GM18868 (cell line): ENCODE measurements around the gene DNTTIP2.
"Not testable (repeated sequence)": the region's sequence is repeated elsewhere in the genome, so short reads cannot be mapped to it uniquely, and the experiment has no call there.

ENCODE experiments used
- ATAC-seq: cut with Tn5 transposase; IDR thresholded peaks from one replicate; pipeline ENCODE4 v1.9.1; 2021; ENCODE audit warnings: mild to moderate bottlenecking, moderate library complexity; ENCODE audit not compliant: unreplicated experiment

The DNTTIP2 gene

GRCh38 chr1:93878889-93879586 lies at the start of gene DNTTIP2:
Gene DNTTIP2, minus strand, starts transcription at chr1:93879206. Its CDS starts 58 bp downstream, at chr1:93879148.
- peak; percentile 97 for ATAC-seq

GRCh38 chr1:93925206-93925605 lies 46.2 kb upstream of the DNTTIP2 start:
- ATAC-seq = no peak

- ATAC-seq = no peak
These were observed 40.8 kb upstream of the DNTTIP2 start for GRCh38 chr1:93919780-93920179.

DNA sequence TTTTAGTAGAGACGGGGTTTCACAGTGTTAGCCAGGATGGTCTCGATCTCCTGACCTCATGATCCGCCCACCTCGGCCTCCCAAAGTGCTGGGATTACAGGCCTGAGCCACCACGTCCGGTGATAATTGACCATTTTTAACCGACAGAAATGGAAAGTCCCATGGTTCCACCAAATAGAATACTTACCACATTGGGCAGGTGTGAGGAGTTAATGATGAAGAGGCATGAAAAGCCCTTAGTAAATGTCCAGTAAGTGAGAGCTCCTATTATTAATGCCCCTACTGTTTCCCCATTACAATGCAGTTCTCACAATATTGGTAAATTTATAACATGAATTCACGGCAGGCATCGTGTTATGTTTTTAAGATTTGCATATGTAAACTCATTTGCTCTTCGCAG lies 38.3 kb upstream of the DNTTIP2 start:
- no peak for ATAC-seq

- ATAC-seq = not testable (repeated sequence)
These were observed 31.9 kb upstream of the DNTTIP2 start for GRCh38 chr1:93910880-93911279.

DNA sequence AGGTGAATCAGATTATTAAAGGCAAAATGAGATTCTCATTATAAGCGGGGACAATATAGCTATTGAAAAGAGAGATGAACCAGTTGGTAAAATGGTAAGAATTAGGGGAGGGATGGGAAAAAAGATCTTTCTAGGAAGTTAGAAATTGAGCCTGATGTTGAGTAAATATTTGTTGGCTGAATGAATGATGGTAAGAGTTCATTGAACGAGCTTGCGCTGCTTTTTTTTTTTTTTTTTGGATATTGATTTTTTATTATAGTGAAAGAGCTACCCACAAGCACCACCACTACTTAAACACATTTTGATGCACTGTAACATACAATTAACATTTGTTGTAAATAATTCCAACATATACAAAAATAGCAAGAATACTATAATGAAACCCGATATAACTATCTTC lies 31.3 kb upstream of the DNTTIP2 start:
- ATAC-seq = no peak

- peak; percentile 94 for ATAC-seq
These were observed 30.4 kb upstream of the DNTTIP2 start, which contains the start of gene GCLM for GRCh38 chr1:93909146-93910050. Gene GCLM, minus strand, starts transcription at chr1:93909430. Its CDS starts 267 bp downstream, at chr1:93909163.

- peak; percentile 30 for ATAC-seq
These were observed 29.6 kb upstream of the DNTTIP2 start for GRCh38 chr1:93908394-93909145.

DNA sequence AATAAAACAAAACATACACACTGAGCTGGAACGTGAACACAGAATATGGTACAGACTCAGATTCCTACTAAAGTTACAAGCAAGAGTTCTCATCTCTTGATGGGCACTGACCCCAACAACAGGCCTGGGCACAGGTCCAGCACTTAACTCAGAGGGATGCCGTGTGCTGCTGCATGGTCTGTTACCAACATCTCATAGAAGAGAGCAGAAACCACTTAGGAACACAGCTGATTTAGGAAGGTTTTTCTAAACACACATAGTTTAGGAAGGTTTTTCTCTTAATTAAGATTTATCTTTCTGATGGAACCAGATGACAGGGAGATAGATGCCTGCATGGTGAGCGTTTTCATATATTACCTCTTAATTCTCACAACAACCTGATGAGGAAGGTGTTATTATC lies 28.7 kb upstream of the DNTTIP2 start:
- ATAC-seq = no peak

GRCh38 chr1:93906480-93906879 lies 27.5 kb upstream of the DNTTIP2 start:
- no peak for ATAC-seq

DNA sequence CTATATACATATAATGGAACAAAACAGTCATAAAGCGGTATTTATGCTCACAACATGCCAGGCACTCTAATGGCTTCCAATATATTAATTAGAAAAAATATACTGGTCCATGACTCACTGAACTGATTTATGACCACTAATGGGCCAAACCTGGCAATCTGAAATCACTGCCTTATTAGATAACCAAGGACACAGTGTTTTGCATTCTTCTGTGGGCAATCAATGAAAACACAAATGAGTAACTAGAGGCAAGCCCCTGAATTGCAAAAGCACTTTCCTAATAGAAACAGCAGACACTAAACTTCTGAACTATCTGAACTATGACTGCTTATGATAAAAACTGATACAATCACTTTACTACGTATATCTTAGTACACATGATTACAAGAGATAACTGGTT lies 26.7 kb upstream of the DNTTIP2 start:
- no peak for ATAC-seq

GRCh38 chr1:93905051-93905450 lies 26.0 kb upstream of the DNTTIP2 start:
- ATAC-seq = no peak

DNA sequence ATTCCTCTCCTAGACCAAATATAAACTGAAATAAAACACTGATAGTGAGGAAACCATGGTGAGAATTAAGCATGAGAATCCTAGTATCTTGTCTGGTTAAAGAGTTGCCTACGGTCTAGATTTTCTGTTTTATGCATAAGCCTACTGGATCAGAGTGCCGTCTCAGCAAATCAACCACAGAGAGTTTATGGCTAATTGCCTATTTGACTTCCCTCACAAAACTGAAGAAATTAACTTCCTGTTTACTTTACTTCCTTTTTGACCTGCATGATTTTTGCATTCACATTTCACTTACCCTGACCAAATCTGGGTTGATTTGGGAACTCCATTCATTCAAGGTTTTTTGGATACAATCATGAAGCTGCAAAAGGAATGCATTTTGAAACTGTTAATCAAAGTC lies 25.2 kb upstream of the DNTTIP2 start:
- no peak for ATAC-seq

GRCh38 chr1:93900723-93901504 lies 21.9 kb upstream of the DNTTIP2 start:
- ATAC-seq = no peak

DNA sequence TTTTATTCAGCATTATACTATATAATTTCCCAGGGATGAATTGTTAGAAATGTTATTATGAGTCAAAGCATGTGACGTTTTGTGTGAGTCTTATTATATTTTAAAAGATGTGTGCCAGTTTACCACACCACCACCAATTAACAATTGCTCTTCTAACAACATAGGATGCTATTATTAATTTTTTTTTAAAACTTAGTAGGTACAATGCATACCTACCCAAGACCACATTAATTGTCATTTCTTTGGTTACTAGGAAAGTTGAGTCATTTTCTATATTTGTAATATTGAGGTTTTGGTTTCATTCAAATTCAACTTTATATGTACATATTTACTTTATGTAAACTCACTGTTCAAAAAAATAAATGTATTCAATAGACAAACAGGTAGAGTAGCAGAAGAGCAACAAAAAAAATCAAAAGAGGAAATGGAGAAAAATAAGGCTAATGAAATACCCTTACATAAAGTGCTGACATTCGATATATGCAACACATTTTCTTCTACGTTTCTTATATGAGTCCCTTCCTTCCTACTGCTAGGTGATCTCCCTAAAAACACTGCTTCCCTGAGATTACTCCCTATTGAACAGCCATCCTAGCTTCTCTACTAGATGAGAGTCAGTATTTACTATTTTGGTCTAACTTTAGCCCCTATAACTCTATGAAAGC lies 20.7 kb upstream of the DNTTIP2 start:
- no peak for ATAC-seq

DNA sequence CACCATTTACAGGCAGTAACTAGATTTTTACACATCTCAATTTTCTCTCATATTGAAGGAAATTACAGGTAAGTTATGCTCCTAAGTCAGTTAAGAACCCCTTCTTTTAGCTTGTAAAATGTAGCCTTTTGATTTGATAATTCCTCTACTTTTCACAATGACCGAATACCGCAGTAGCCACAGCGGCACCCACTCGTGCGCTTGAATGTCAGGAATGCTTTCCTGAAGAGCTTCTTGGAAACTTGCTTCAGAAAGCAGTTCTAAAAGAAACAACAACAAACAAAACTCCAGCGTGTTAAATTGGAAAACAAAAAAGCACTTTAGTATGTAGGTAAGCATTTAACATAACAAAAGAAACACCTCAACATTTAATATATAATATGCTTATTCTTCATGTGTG lies 9.9 kb upstream of the DNTTIP2 start:
- no peak for ATAC-seq

GRCh38 chr1:93882269-93882668 lies 3.3 kb upstream of the DNTTIP2 start:
- ATAC-seq = no peak

DNA sequence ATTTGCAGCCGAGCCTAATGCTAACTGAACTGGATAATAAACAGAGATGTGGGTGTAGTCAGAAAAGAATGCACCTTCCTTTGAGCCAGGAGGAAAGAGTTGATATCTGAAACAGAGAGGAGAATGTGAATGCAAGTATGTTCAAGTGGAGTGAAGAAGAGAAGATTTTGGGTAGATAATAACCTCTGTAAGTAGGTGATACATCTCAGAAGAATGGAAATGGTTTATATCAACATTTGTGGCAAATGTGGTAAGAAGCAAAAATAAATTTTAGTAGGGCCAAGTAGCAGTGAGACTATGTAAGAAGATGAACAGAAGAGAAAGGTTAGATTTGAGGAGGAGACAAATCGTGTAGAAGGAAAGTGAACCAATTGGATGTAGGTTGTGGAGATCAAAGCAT lies 1.7 kb upstream of the DNTTIP2 start:
- no peak for ATAC-seq

- ATAC-seq = peak; percentile 66
These were observed 511 bp downstream of the DNTTIP2 start for GRCh38 chr1:93878501-93878888.

GRCh38 chr1:93877529-93877928 lies 1.5 kb downstream of the DNTTIP2 start:
- ATAC-seq = no peak
